GM19328 (cell line): ENCODE data around the gene GRAMD1A.
"Not testable (repeated sequence)": the region's sequence is repeated elsewhere in the genome, so short reads cannot be mapped to it uniquely, and the experiment has no call there.

Experiments used
- ATAC-seq: cut with Tn5 transposase; IDR thresholded peaks from one replicate; pipeline ENCODE4 v1.9.1; 2021; ENCODE audit warnings: mild to moderate bottlenecking, moderate library complexity; ENCODE audit not compliant: unreplicated experiment

GRAMD1A gene

GRCh38 chr19:35000647-35001501 lies 751 bp downstream of the GRAMD1A start:
- ATAC-seq: no peak

GRCh38 chr19:35002037-35002535 lies 2.0 kb downstream of the GRAMD1A start:
- ATAC-seq: no peak

- ATAC-seq: no peak
Observed at GRCh38 chr19:35004517-35005255, 4.6 kb downstream of the GRAMD1A start.

- no peak for ATAC-seq
Observed at GRCh38 chr19:35005256-35005977, 5.3 kb downstream of the GRAMD1A start.

- not testable (repeated sequence) for ATAC-seq
Observed at GRCh38 chr19:35006007-35006341, 5.9 kb downstream of the GRAMD1A start.

- ATAC-seq: no peak
Observed at GRCh38 chr19:35006342-35006998, 6.3 kb downstream of the GRAMD1A start.

GRCh38 chr19:35006999-35007365 lies 6.9 kb downstream of the GRAMD1A start:
- no peak for ATAC-seq

- not testable (repeated sequence) for ATAC-seq
Observed at GRCh38 chr19:35007427-35007826, 7.3 kb downstream of the GRAMD1A start.

- ATAC-seq: no peak
Observed at GRCh38 chr19:35008891-35009341, 8.8 kb downstream of the GRAMD1A start.

- ATAC-seq: no peak
Observed at GRCh38 chr19:35009424-35010415, 9.6 kb downstream of the GRAMD1A start.

- no peak for ATAC-seq
Observed at GRCh38 chr19:35011091-35011689, 11.1 kb downstream of the GRAMD1A start.

- ATAC-seq: no peak
Observed at GRCh38 chr19:35011737-35012682, 11.9 kb downstream of the GRAMD1A start.

- no peak for ATAC-seq
Observed at GRCh38 chr19:35013041-35013819, 13.1 kb downstream of the GRAMD1A start.

- no peak for ATAC-seq
Observed at GRCh38 chr19:35013820-35014754, 14.0 kb downstream of the GRAMD1A start.

- not testable (repeated sequence) for ATAC-seq
Observed at GRCh38 chr19:35014774-35015173, 14.7 kb downstream of the GRAMD1A start.

- no peak for ATAC-seq
Observed at GRCh38 chr19:35015270-35015953, 15.3 kb downstream of the GRAMD1A start.
